Right lobe of liver (tissue), 6 donors: ENCODE data around the gene CCDC170. TPM values are rescaled to one million over a fixed set of nuclear protein-coding genes. Genes with fewer than 3 reads are reported as not detected.

Experiments
- ATAC-seq, 4 donors: fragments of 200-7000 bp; cut with Tn5 transposase; one replicate each; pipeline ENCODE4 v1.9.1; 2020; ENCODE audit warnings: mild to moderate bottlenecking in 4 of 4, moderate library complexity in 4 of 4
- DNase-seq, 3 donors: peaks; one replicate each; pipeline ENCODE4 v3.0.0-alpha.2; 2020
- H3K27ac ChIP-seq, 3 donors: fragments of 200-600 bp; one replicate each; pipeline ENCODE4 v1.8.0; 2022
- H3K27me3 ChIP-seq, 2 donors: fragments of 200-600 bp; one replicate each; pipeline ENCODE4 v1.8.0; 2022
- H3K36me3 ChIP-seq, 4 donors: fragments of 200-600 bp; sonication (generic) in 1 of 4; one replicate each; pipeline versions ENCODE4 v1.5.1 to v1.8.0; 2017 to 2022; ENCODE audit warnings: control low read depth in 1 of 4
- H3K4me1 ChIP-seq, 4 donors: fragments of 200-600 bp; sonication (generic) in 1 of 4; one replicate each; pipeline versions ENCODE4 v1.5.1 to v1.8.0; 2017 to 2022; ENCODE audit warnings: control low read depth in 1 of 4
- H3K4me3 ChIP-seq, 3 donors: fragments of 200-600 bp; one replicate each; pipeline ENCODE4 v1.8.0; 2022
- H3K9me3 ChIP-seq, 4 donors: fragments of 200-600 bp; sonication (generic) in 1 of 4; one replicate each; pipeline versions ENCODE4 v1.5.1 to v1.8.0; 2017 to 2022; ENCODE audit warnings: control low read depth in 1 of 4
- POLR2A ChIP-seq: fragments of 450-650 bp; IDR thresholded peaks from one replicate; pipeline ENCODE4 v1.6.1; 2017; ENCODE audit warnings: antibody characterized with exemption, mild to moderate bottlenecking
- WGBS: methylation state at CpG from one replicate; pipeline ENCODE4 v1.1.6; 2018; ENCODE audit warnings: low coverage, low lambda C conversion rate; ENCODE audit not compliant: insufficient coverage; ENCODE audit errors: missing lambda C conversion rate; 5-methylcytosine and 5-hydroxymethylcytosine counted together
- intact Hi-C, 2 donors: fragments of 100-400 bp; cut with DNase I; formaldehyde crosslinking; loops; one replicate each; pipeline versions ENCODE4 v1.11.2 to v1.14.1; 2022
- total RNA-seq, 6 experiments: library from RNA; depleted of rRNA in 2 of 6; stranded (reverse); fragments of >200 nt in 2 of 6; fragmentation: NEBNext Ultra II Directional in 3 of 6; extraction: Animal tissue kit (Norgen Biotek cat#: 25700) in 3 of 6; gene quantifications; one replicate each; pipeline versions ENCODE4 v1.1.0 to v1.2.4, GENCODE V29; 2016 to 2023
- TF ChIP-seq, protein P1 (sequence below), 4 donors: fragments of 200-600 bp in 3 of 4; fragments of 450-650 bp in 1 of 4; IDR thresholded peaks; one replicate each; pipeline versions ENCODE4 v1.5.1 to v1.8.0; 2016 to 2022; ENCODE audit warnings: antibody characterized with exemption in 4 of 4, mild to moderate bottlenecking in 2 of 4
- donor health status: DM: no; HTN: yes; CAD: no.
- donor health status: DM: no; HTN: no; CAD: no.
- donor health status: DM: no; HTN: no; CAD: no.
- donor health status: DM: no; HTN: yes; CAD: no.
- donor health status: DM: no; HTN: yes; CAD: no.

CCDC170 gene
- total RNA-seq, 6 experiments from 2014 or later, result 0.31 to 0.93 (median 0.55) TPM

DNA sequence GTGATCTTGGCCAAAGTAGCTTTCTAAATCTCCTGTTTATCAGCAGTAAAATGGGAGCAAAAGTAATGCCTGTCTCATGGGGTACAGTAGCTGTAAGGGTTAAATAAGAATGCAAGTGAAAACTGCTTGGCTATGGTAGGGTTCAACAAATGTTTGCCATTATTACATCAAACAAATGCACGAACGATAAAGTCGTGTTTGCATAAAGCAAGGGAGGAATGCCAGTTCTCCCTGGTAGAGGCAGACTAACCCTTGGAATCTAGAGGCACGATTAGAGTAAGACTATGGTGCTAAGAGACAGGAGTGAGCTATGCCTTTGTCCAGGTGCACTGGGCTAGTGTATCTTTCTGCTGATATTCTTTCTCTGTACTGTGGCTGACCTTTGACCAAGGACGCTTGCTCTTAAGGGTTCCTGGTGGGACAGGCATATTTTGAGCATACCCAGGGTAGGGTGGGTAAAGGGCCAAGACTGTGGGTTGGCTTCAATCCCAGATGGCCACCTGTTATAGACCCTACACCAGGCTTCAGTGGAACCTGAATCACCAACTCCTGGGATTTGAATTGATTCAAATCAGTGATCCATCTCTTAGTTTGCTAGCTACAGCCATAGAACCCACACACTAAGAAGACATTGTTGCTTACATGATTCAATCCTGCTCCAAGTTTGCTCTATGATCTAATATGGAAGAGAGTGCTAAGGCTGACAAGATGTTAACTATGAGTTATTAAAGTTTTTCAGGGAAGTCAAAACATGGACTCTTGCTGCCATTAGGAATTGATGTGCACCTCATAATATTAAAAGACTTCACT is 139.9 kb downstream of the CCDC170 start:
- Histone ChIP-seq H3K36me3 (no peaks in the 10 kb centered on the region), H3K4me3 (no peak overlapping the region), H3K4me1 (peaks cover 0 to 41% (median 23%) of the 10 kb centered on the region in 4 donors), H3K9me3 (no peaks in the 10 kb centered on the region), H3K27me3 (no peaks in the 10 kb centered on the region), H3K27ac (peak overlapping the region in 2 of 3 donors; percentile 37 to 63)
- intact Hi-C loops, result no loop called here
- 40% methylated on average over 5 of the region's 5 CpGs for WGBS
- DNase-seq (peak in 1 of 3 donors; percentile 63), ATAC-seq (peak; percentile 75 to 93 (median 90))
- no peak for TF ChIP-seq POLR2A
- TF ChIP-seq, protein P1, sequence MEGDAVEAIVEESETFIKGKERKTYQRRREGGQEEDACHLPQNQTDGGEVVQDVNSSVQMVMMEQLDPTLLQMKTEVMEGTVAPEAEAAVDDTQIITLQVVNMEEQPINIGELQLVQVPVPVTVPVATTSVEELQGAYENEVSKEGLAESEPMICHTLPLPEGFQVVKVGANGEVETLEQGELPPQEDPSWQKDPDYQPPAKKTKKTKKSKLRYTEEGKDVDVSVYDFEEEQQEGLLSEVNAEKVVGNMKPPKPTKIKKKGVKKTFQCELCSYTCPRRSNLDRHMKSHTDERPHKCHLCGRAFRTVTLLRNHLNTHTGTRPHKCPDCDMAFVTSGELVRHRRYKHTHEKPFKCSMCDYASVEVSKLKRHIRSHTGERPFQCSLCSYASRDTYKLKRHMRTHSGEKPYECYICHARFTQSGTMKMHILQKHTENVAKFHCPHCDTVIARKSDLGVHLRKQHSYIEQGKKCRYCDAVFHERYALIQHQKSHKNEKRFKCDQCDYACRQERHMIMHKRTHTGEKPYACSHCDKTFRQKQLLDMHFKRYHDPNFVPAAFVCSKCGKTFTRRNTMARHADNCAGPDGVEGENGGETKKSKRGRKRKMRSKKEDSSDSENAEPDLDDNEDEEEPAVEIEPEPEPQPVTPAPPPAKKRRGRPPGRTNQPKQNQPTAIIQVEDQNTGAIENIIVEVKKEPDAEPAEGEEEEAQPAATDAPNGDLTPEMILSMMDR (IDR thresholded peaks at IDR 0.05), result no peak

DNA sequence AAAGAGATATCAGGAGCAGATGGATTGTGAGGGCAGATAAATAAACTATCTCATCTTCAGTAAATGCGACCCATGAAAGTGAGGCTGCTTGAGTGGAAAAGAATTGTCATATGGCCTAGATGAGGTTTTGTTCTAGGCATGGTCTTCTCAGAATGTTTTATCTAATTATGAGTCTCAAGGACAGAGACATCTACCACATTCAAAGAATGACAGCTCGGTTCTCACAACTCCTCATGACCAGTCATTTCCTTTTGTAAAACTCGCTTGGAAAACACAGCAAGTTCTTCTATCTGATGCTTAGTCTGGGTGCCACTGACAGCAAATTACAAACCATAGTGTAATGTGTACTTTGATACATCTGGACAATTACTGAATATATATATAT is 140.5 kb downstream of the CCDC170 start:
- 79% methylated on average over 3 of the region's 3 CpGs for WGBS
- ATAC-seq, result no peak
- Histone ChIP-seq H3K36me3 (no peaks in the 10 kb centered on the region), H3K4me1 (peaks cover 0 to 41% (median 23%) of the 10 kb centered on the region in 4 donors), H3K9me3 (no peaks in the 10 kb centered on the region), H3K4me3 (no peak overlapping the region), H3K27ac (peak overlapping the region in 1 of 3 donors; percentile 63), H3K27me3 (no peaks in the 10 kb centered on the region)
- intact Hi-C loops, result no loop called here
- TF ChIP-seq POLR2A, result no peak
- TF ChIP-seq, protein P1 (IDR thresholded peaks at IDR 0.05), result no peak
- no peak for DNase-seq

DNA sequence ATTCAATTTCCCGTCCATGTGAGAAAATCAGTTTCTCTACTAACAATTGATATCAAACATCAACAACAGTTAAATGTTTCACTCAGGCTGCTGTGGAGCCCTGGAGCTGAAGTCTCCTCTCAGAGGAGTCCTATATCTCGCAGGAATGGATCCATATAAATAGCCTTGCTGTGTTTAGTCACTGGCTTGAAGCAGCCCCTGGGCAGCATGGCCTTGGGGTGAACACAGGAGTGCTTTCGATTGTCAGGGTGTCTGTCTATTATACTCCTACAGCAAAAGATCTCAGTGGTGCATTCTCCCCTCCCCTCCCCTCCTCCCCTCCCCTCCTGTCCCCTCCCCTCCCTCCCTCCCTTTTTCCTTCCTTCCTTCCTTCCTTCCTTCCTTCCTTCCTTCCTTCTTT is 141.9 kb downstream of the CCDC170 start:
- no peak overlapping the region for H3K27ac ChIP-seq
- H3K4me1 ChIP-seq, result peaks cover 0 to 48% (median 20%) of the 10 kb centered on the region in 4 donors
- whole genome bisulfite sequencing, result 93% methylated on average over 3 of the region's 3 CpGs
- DNase-seq (no peak), ATAC-seq (no peak)
- H3K36me3 ChIP-seq, result no peaks in the 10 kb centered on the region
- H3K4me3 ChIP-seq, result no peak overlapping the region
- no peak for TF ChIP-seq POLR2A
- intact Hi-C loops, result no loop called here
- no peaks in the 10 kb centered on the region for H3K9me3 ChIP-seq
- no peaks in the 10 kb centered on the region for H3K27me3 ChIP-seq

DNA sequence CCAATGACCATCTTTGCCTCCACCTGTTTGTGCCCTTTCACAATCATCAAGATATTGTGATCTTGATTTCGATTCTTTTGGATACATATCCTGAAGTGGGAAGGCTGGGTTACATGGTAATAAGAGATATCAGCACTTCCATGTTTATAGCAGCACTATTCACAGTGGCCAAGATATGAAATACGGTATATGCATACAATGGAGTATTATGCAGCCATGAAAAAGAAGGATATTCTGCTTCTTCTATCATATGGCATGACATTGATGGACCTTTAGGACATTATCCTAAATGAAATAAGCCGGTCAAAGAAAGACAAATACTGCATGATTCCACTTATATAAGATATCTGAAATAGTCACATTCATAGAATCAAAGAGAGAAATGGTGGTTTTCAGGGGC is 144.0 kb downstream of the CCDC170 start:
- no peak for DNase-seq
- 88% methylated on average over 3 of the region's 3 CpGs for WGBS
- H3K36me3 ChIP-seq, result no peaks in the 10 kb centered on the region
- no peak overlapping the region for H3K4me3 ChIP-seq
- ATAC-seq, result no peak
- TF ChIP-seq, protein P1 (IDR thresholded peaks at IDR 0.05), result no peak
- no peak for TF ChIP-seq POLR2A
- no peak overlapping the region for H3K27ac ChIP-seq
- peaks cover 0 to 29% (median 12%) of the 10 kb centered on the region in 4 donors for H3K4me1 ChIP-seq
- H3K27me3 ChIP-seq, result no peaks in the 10 kb centered on the region
- no peaks in the 10 kb centered on the region for H3K9me3 ChIP-seq
- intact Hi-C loops, result no loop called here

DNA sequence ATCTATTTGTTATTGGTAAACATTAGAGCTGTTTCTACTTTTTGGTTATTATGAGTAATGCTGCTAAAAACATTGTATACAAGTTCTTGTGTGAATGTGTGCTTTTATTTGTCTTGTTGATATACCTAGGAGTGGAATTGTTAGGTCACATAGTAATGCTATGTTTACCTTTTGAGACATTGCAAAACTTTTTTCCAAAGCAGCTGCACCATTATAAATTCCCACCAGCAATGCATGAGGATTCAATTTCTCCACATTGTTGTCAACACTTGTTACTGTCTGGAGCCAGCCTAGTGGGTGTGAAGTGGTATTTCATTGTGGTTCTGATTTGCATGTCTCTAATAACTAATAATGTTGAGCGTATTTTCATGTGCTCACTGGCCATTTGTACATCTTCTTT is 145.9 kb downstream of the CCDC170 start:
- no peak overlapping the region for H3K4me3 ChIP-seq
- TF ChIP-seq, protein P1 (IDR thresholded peaks at IDR 0.05), result no peak
- no peak for TF ChIP-seq POLR2A
- no peaks in the 10 kb centered on the region for H3K9me3 ChIP-seq
- intact Hi-C loops, result no loop called here
- H3K27me3 ChIP-seq, result no peaks in the 10 kb centered on the region
- DNase-seq (no peak), ATAC-seq (peak; percentile 30 to 73 (median 51))
- peak overlapping the region in 2 of 3 donors; percentile 58 to 69 for H3K27ac ChIP-seq
- H3K4me1 ChIP-seq, result peaks cover 0 to 15% (median 3%) of the 10 kb centered on the region in 4 donors
- 100% methylated on average over 1 of the region's 1 CpG for WGBS
- no peaks in the 10 kb centered on the region for H3K36me3 ChIP-seq
